Activated CD4-positive, CD25-positive, alpha-beta regulatory T cell treated with anti-CD3 and anti-CD28 coated beads, Interleukin-2, amount 50 U/mL, for 72 hours (primary cell): ENCODE results near the gene ATP2B2.
"Not testable (repeated sequence)": the region's sequence is repeated elsewhere in the genome, so short reads cannot be mapped to it uniquely, and the experiment has no call there.

Experiments
- DNase-seq: peaks from one replicate; pipeline ENCODE4 v3.0.0; 2021

ATP2B2 gene

DNA sequence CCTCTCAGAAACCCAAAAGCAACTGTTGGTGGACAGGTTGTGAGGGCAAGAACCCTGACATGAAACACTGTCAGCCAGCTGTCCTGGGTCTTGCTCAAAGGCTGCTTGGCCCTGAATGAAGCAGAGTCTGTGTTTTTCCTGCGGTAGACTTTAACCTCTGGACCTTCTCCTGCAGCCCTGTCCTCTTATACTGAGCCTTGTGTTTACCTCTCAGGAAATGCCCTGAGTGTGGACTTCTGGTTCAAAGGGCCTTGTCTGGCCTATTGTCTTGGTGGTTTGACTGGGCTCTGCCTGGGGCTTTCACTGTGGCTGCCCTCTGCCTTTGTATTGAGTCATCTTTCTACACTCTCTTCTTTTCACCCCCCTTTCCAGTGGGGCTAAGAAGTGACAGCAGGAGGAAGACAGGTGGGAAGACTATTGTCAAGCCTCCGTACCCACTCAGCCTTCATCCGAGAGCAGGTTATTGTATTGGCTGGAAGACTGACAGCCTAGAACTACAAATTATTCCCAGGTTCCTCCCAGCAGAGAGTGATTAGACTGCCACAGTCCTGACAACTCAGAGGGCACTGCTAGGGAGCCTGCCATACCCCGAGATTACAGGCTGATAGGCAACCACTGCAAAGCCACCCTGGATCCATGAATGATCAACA is 187.9 kb downstream of the ATP2B2 start:
- no peak for DNase-seq

DNA sequence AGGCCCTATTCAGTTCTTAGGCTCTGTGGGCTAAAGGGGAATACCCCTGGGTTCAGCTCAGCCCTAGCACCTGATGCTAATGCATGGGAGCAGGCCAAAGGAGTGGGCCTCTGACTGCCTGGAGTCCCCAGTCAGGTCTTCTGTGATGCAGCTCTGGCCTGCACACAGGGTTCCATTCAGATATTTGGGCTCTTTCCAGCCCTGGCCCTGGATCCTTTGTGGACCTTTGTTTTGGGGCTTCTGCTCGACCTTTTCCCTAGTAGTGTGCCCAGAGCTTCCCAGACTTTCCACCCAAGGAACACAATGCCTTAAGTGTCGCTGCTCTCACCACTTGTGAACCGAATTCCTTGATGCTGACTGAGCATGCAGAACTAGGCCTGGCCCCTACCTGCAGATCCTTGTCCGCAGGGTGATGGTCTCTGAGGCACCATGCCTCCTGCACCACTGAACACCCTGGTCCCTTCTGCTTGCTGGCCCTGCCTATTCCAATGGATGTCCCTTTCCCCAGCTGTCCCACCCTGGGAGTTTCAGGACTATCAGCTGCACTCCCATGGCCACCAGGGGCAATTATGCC is 189.5 kb downstream of the ATP2B2 start:
- no peak for DNase-seq

DNA sequence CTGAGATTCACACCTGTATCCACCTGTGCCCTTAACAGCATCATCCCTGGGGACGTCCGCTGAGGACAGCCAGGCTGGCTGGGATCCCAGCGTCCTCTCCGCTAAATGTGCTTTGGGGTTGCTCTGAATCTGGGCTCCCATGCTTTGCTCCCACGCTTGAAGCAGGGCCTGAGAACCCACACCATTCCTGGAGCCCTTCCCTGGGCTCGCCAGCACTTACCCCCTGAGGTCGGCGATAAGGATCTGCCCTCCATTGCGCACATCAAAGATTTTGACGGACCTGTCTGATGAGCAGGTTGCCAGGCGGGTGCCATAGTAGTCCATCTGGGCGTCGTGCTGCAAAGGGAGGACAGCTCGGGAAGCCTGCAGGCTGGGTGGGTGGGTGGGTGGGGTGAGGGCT is 190.3 kb downstream of the ATP2B2 start:
- DNase-seq = no peak

DNA sequence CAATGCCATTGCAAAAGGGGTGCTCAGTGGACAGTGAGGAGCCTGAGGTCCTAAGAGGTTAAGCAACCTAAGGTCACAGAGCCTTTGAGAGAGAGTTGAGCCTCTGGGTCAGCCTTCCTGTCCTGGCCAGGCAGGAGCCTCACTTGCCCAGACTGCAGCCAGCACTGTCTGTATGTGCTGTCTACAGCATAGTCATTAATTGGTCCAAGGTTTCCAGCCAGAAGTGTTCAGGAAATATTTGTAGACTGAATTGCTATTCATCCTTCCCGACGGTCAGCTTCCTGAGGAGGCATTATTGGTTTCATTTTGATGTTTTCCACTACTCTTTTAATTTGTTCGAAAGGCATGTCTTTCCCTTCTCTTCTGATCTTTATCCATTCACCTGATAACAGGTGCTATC is 192.5 kb downstream of the ATP2B2 start:
- DNase-seq = no peak

DNA sequence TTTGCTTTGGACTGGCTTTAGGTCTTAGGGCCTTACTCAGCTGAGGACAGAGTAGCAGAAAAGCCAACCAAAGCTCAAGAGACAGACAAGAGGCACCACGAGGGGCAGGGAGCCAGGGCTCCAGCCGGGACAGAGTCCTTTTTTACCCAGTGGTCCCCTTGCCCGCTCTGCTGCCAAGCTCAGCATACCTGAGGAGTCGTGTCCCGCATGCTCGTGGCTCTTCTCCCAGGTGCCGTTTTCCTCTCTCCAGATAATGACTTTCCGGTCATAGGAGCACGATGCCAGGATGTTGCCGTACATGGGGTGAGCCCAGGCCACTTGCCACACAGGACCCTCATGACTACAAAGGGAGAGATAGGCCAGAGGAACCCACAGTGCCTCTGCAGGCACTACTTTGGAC is 193.0 kb downstream of the ATP2B2 start:
- no peak for DNase-seq

DNA sequence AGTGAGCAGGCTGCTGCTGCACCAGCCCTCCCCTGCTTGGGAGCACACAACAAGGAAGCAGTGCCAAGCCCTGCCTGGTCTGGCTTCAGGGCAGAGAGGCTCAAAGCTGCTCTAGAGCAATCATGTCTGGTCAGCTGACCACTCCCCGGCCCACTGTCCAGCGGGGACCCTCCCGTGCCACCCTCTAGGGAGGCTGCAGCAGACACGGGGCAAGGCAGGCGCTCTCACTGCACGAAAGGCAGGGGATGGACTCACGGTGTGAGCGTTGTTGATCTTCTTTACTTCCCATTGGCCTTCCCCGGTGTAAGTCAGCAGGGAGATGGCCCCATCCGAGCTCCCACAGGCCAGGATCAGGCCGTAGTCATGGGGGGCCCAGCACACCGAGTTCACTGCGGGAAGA is 193.7 kb downstream of the ATP2B2 start:
- DNase-seq = no peak

DNA sequence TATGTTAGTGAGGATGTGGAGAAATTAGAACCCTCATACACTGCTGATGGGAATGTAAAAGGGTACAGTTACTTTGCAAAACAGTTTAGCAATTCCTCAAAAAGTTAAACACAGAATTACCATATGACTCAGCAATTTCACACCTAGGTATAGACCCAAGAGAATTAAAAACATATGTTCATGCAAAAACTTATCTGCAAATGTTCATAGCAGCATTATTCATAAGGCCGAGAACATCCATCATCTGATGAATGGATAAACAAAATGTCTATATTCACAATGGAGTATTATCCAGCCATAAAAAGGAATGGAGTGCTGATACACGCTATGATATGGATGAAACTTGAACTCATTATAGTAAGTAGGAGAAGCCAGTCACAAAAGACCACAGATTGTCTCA is 194.8 kb downstream of the ATP2B2 start:
- DNase-seq = no peak

DNA sequence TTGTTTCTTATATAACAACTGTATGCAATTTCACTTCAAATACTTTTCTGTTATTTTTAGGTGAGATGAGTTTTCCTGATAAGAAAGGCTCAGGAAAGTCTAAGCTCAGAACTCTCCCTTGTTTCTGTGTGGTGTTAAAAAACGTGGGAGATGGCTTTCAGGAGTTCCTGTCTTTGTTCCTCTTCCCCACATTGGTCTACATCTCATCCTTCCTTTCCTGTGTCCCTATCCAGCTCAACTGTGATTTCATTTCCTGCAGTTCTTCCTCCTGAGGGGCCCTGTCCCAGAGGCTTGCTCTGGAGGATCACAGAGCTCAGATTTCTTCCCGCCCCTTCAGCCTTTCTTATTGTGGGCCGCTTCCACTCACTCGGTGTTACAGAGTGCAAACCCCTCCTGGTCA is 195.7 kb downstream of the ATP2B2 start:
- DNase-seq = no peak

DNA sequence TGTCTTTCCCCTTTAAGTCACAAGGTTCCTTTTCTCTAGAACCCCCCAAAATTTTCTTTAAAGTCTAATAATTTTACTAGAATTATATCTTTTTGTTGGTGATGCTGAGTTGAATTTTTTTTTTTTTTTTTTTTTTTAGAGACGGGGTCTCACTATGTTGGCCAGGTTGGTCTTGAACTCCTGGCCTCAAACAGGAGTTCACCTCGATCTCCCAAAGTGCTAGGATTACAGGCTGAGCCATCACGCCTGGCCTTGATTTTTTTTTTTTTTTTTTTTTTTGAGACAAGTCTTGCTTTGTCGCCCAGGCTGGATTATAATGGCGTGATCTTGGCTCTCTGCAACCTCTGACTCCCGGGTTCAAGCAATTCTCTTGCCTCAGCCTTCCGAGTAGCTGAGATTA is 196.7 kb downstream of the ATP2B2 start:
- no peak for DNase-seq

DNA sequence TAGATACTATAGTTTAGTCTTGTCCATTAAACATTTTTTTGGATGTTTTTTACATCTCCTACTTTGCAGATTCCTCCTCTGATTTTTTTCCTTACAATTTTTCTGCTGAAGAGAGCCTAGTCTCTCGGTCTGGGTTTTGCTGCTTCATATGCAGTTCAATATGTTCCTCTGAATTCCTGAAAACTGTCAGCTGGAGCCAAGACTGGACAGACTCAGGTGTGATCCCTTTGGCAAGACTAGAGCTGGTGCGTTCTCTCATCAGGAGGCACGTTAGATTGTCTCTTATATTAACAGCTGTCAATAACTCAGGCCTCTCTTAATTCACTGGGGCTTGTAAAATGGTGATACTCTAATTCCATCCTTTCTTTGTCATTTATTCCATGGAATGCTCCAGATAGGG is 199.2 kb downstream of the ATP2B2 start:
- DNase-seq = no peak

DNA sequence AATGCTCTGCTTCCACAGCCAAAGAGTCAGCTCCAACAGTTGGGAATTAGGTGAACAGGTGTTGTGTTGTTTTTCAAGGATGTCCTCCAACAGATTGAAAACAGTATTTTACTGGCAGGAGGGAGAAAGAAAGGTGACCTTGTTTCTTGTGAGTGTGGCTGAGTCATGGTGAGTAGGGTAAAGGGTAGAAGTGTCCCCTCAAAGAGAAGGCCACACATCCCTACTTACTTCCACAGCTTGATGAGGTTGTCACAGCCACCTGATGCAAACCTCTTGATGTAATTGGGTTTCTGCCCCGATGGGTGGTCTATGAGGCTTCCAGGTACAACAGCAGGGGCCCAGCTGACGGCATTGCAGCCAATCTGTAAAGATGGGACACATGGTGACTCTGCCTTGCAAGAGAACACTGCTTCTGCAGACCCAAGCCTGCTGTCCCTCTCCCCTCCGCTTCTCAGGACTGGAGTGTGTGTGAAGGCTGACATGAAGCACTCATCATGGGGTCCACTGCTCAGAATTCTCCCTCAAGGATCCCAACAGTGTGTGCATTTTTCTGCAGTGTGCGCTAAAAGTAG is 200.0 kb downstream of the ATP2B2 start:
- no peak for DNase-seq

DNA sequence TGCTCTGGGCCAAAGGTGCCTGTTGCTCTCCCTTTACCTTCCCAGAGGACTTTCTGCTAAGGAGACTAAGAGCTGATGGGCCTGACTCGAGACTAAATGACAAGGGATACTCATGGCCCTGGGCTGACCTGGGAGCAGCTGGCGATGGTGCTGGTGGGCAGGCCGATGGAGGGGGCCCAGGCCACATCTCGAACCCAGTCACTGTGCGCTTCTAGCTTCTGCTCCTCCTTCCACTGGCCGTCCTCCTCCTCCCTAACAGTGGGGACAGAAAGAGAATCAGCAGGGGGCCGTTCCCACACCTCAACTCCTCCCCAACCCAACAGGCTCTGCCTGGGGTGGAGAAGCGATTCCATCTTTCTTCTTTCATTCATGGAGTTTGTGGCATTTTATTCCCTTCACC is 200.5 kb downstream of the ATP2B2 start:
- DNase-seq = no peak

DNA sequence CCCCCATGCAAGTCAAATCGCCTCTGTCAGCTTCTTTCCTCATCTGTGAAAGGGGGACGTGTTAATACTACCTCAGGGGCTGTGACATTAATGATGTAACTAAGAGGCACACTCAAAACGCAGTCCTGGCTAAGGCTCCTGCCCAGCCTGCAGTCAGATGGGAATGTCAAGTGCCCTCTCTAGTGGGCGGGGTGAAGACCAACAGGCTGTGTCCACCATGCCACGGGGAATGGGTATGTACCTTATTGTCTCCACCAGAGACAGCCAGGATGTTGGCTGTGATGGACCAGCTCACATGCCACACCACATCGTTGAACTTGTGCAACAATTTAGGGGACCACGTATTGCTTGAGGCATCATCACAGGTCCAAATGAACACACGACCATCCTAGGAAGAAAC is 201.6 kb downstream of the ATP2B2 start:
- no peak for DNase-seq

DNA sequence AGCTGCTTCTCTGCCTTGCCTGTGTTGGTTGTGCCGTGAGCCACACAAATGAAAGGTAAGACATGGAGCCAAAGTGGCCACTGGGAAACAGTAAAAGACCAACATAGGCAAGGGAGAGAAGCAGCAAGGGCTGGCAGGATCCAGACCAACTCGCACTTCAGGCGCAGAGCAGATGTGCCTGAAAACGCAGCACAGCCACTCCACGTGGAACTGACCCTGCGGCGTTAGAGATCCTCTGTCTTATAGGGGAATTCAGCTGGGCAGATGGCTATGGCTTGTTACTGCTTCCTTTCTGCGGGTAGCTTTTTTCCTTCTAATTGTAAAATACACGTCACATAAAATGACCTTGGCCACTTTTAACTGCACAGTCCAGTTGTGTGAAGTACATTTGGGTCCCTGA is 202.3 kb downstream of the ATP2B2 start:
- no peak for DNase-seq

DNA sequence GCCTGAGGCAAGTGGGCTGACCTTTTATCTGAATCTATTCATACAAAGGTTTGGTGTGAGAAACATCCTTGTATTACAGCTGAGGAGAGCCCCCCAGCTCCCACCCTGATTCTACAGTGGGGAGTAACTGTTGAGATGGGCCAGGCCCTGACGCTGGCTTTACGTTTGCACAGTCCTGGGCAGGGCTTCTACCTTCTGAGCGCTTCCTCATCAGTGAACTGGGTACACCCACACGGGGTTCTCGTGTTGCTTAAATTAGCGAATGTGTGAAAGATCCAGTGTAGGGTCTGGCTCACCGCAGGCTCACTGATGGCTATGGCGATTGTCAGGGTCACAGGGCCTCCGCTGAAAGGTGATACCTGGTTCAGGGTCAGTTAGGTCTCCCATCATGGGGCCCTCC is 205.3 kb downstream of the ATP2B2 start:
- no peak for DNase-seq

DNA sequence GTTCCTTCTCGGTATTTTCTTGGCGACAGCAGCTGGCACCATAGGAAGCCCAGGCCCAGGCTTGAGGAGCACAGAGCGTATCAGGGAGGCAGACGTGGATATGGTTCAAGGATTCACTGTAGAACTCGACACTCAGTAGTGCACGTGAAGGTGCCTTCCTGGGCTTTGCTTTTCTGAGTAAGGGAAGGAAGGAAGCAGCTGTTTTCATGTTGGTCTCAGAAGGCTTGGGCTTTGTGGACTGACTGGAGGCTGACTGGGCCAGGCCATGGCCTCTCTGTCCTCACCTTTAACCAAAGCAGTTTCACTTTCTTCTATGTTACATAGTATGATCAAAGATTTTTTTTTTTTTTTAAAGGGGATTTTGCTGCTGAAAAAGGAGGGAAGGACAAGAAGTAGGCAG is 205.7 kb downstream of the ATP2B2 start:
- no peak for DNase-seq

DNA sequence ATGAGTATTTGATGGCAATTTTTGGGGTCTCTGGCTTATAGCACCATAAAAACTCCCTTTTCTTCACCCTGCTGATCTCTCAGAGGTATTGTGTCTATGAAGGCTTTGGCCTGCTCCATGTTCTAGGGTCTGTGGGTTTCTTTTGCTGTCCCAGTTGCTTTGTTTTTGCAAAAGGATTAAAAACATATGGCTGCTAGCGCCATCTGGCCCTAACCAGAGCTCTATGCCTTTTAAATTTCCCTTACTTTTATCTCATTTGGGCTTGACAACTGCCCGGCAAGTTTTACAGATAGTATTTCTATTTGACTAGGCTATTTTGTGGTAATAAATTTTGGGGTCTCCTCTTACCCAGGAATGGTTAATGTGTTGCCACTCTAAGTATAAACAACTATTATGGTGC is 206.2 kb downstream of the ATP2B2 start:
- no peak for DNase-seq

DNA sequence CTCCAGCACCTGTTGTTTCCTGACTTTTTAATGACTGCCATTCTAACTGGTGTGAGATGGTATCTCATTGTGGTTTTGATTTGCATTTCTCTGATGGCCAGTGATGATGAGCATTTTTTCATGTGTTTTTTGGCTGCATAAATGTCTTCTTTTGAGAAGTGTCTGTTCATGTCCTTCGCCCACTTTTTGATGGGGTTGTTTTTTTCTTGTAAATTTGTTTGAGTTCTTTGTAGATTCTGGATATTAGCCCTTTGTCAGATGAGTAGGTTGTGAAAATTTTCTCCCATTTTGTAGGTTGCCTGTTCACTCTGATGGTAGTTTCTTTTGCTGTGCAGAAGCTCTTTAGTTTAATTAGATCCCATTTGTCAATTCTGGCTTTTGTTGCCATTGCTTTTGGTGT is 207.3 kb downstream of the ATP2B2 start:
- DNase-seq = not testable (repeated sequence)

DNA sequence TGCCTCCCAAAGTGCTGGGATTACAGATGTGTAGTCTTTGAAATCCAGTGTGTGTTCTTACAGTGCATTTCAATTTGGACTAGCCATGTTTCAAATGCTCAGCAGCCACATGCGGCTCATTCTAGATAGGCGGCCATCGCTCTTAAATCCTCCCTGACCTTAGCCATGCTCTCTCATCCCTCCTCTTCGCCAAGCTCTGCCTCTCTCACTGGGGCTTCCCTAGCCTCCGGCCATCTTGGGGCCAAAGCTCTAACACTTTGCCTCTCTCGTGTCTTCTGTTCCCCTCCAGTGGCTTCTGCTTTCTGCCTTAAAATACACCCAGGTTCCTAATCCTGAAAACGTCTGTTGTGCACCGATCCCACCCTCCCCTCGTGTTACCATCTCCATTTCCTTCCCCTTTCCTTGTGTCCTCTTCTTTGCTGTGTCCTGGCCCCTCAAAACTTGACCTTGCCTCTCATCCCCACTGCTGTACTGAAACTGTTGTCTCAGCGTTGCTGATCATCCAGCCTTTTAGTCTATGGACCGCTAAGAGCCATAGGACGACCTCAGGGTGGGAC is 211.3 kb downstream of the ATP2B2 start:
- DNase-seq = no peak

DNA sequence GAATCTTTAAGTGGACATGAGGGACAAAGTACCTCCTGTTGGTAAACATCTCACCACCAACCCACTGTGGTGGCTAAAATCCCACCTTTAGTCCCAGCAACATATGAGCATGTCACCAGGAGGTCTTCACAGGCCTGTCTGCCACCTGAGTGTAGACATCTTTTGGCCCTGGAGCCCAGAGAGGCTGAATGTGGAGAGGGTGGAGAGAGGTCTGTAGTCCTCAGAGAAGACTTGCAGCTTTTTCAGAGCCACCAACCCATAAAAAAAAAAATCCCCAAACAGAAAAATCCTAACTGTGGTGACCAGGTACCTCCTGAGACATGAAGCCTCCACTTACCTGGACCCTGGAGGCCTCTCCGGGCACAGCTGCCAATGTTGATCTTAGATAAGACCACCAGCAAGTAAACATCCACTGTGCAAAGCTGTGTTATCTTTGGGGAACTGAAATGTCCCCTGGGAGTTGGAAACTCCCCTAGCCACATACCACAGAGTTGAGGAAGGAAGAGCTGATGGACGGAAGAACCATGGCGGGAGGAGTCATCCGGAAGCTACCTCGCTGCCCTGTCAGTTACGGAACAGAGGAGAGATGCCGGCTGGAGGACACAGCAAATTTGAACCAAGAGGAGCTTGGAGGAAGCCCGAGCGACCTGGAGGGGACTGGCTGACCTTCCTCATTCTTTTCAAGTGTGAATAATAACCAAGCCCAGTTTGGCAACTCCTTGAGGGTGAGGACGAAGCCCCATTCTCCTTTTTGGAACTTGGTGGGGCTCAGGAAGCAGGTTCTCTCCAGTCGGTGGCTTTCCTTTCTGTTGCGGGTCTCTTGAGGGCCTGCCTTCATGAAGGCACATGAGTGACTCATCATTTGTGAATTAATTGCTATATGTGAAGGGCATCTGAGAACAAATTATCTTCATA is 212.6 kb downstream of the ATP2B2 start, which contains the start of gene GHRL:
GHRL (minus strand) TSS at position 443 of the 915 bp plus-strand sequence. CDS start 2,767 bp downstream, outside the sequence.
- DNase-seq = no peak

DNA sequence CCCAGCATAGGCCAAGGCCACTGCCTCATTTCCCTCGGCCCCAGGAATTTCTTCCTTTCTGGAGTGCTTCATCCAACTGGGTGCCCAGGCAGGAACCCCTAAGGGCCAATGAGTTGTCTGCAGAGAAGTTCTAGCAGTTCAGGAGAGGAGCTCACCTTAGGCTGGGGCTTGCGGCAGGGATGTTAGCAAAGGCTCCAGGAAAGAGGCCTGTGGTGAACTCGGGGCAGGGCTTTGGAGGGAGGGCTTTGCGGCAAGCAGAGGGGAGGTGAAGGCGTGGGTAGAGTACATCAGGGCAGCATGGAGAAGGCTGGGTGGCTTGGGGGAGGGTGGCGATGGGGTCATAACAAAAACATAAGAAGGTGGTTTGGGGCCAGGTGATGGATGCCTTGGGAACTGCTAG is 213.7 kb downstream of the ATP2B2 start:
- no peak for DNase-seq

DNA sequence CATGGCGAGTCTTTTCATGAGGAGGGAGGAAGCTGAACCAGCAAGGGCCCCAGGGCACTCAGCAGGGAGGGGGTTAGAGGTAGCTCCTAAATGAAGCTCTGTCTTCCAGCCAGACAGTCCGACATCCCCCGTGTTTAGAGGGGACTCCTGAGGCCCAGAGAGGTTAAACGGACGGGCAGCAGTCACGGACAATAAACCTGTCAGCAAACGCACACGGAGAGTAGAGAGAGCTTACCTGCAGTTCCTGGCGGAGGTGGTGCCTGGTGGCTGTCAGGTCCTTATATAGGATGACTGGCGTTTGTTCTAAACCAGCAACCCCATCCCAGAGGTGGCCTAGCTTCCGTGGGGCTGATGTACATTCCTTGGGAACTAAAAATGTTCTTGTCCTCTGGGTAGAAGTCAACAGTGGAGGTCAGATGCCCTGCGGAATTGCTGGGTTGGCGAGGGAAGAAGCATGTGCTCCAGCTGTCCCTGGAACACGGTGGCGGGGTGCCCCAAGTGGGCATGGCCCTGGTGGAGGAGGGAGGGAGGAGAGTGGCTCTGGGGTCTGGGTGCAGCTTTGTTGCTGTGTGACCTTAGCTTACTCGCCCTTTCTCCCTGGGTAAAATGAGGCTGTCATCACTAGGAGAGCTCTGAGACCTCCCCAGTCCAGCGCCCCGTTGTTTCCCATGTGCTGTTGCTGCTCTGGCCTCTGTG is 214.8 kb downstream of the ATP2B2 start:
- no peak for DNase-seq
